ENCODE results near the gene RTP3. TPM values are rescaled to one million over a fixed set of nuclear protein-coding genes. Genes with fewer than 3 reads are reported as not detected.
"Not testable (repeated sequence)": the region's sequence is repeated elsewhere in the genome, so short reads cannot be mapped to it uniquely, and the experiment has no call there.

Gene RTP3
- total RNA-seq, 2 experiments from 2014 or later, result not detected

GRCh38 chr3:46508850-46509591 is 11.2 kb downstream of the RTP3 start:
- no peak overlapping the region for H3K27ac Mint-ChIP-seq
- ATAC-seq (no peak), DNase-seq (no peak)
- H3K27me3 Mint-ChIP-seq (ENCODE audit: low read depth), result peaks cover 22% of the 10 kb centered on the region
- ChIA-PET POLR2A (no interaction called here), CTCF (interaction anchor here (1.2 to 1.7 kb wide), 3 partner anchors 12 to 49 kb away, joined by 3 to 21 read pairs (median 8); no protein-coding TSS in a partner anchor)
- peaks cover 8% of the 10 kb centered on the region for H3K9me3 Mint-ChIP-seq (ENCODE audit: insufficient read depth)
- H3K4me1 Mint-ChIP-seq (ENCODE audit: low read depth), result peaks cover 8% of the 10 kb centered on the region
- H3K36me3 Mint-ChIP-seq (ENCODE audit: low read depth), result no peaks in the 10 kb centered on the region
- no peak overlapping the region for H3K4me3 Mint-ChIP-seq

DNA sequence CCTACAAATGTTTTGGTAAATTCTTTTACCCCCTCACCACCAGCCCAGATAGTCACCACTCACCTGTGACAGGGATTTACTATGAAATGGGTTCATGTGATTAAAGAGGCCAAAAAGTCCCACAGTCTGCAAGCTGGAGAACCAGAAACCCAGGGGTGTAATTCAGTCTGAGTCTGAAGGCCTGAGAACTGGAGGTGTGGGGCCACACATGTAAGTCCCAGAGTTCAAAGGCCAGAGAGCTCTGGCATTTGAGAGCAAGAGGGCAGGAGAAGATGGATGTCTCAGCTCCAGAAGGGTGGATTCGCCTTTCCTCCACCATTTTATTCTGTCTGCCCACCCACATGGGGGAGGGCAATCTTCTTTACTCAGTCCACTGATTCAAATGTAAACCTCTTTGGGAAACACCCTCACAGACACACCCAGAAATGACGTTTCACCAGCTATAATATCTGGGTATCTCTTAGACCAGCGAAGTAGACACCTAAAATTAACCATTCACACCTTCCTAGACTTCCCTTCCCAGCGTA is 11.9 kb downstream of the RTP3 start:
- CTCF ChIA-PET, result interaction anchor here (0.7 to 1.7 kb wide), 4 partner anchors 13 to 49 kb away, joined by 3 to 21 read pairs (median 6); no protein-coding TSS in a partner anchor
- DNase-seq, result no peak
- H3K27me3 Mint-ChIP-seq (ENCODE audit: low read depth), result peaks cover 26% of the 10 kb centered on the region
- peaks cover 6% of the 10 kb centered on the region for H3K9me3 Mint-ChIP-seq (ENCODE audit: insufficient read depth)
- no peak overlapping the region for H3K27ac Mint-ChIP-seq
- peaks cover 7% of the 10 kb centered on the region for H3K4me1 Mint-ChIP-seq (ENCODE audit: low read depth)
- H3K4me3 Mint-ChIP-seq, result no peak overlapping the region
- POLR2A ChIA-PET, result no interaction called here
- ATAC-seq, result no peak
- no peaks in the 10 kb centered on the region for H3K36me3 Mint-ChIP-seq (ENCODE audit: low read depth)

GRCh38 chr3:46512191-46512749 is 14.5 kb downstream of the RTP3 start:
- ATAC-seq (no peak), DNase-seq (no peak)
- H3K27ac Mint-ChIP-seq, result no peak overlapping the region
- H3K4me1 Mint-ChIP-seq (ENCODE audit: low read depth), result peaks cover 2% of the 10 kb centered on the region
- H3K4me3 Mint-ChIP-seq, result no peak overlapping the region
- H3K9me3 Mint-ChIP-seq (ENCODE audit: insufficient read depth), result no peaks in the 10 kb centered on the region
- no peaks in the 10 kb centered on the region for H3K36me3 Mint-ChIP-seq (ENCODE audit: low read depth)
- ChIA-PET CTCF (interaction anchor here (2.6 kb wide), 1 partner anchor 10 kb away, joined by 8 read pairs; no protein-coding TSS in a partner anchor), POLR2A (no interaction called here)
- peaks cover 21% of the 10 kb centered on the region for H3K27me3 Mint-ChIP-seq (ENCODE audit: low read depth)

DNA sequence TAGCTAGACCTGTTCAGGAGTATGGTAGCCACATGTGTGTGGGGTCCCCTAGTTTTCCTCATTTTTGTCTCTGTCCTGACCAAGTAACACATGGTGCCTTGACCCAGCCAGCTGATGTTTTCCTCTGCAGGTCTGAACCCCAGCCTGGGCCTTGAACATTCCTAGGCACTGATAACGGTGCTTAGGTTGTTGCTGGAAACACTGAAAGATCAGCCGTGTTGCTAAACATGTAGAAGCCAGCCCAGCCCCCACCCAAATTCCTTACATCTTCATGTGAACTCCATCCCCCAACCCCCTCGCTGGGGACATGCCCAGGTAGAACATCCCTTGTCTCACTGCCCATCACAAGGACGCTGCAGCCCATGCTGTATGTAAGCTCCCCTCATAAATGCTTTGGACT is 18.7 kb downstream of the RTP3 start:
- ATAC-seq (no peak), DNase-seq (no peak)
- Mint-ChIP-seq H3K4me3 (no peak overlapping the region), H3K27me3 (ENCODE audit: low read depth) (peaks cover 14% of the 10 kb centered on the region), H3K4me1 (ENCODE audit: low read depth) (peaks cover 2% of the 10 kb centered on the region), H3K36me3 (ENCODE audit: low read depth) (no peaks in the 10 kb centered on the region), H3K9me3 (ENCODE audit: insufficient read depth) (no peaks in the 10 kb centered on the region), H3K27ac (no peak overlapping the region)
- ChIA-PET POLR2A (no interaction called here), CTCF (interaction anchor here (0.6 to 1.3 kb wide), 2 partner anchors 27 to 271 kb away, joined by 3 read pairs; no protein-coding TSS in a partner anchor)

- H3K36me3 Mint-ChIP-seq (ENCODE audit: low read depth), result no peaks in the 10 kb centered on the region
These were observed 19.4 kb downstream of the RTP3 start for GRCh38 chr3:46517016-46517783.

GRCh38 chr3:46517784-46518181 is 20.0 kb downstream of the RTP3 start:
- POLR2A ChIA-PET, result no interaction called here
- H3K36me3 Mint-ChIP-seq (ENCODE audit: low read depth), result no peaks in the 10 kb centered on the region
- peaks cover 2% of the 10 kb centered on the region for H3K4me1 Mint-ChIP-seq (ENCODE audit: low read depth)
- H3K27ac Mint-ChIP-seq, result no peak overlapping the region
- no peak for ATAC-seq
- DNase-seq, result no peak
- H3K27me3 Mint-ChIP-seq (ENCODE audit: low read depth), result peaks cover 10% of the 10 kb centered on the region
- no peak overlapping the region for H3K4me3 Mint-ChIP-seq
- CTCF ChIA-PET, result interaction anchor here (1.3 kb wide), 1 partner anchor 28 kb away, joined by 3 read pairs; no protein-coding TSS in a partner anchor
- H3K9me3 Mint-ChIP-seq (ENCODE audit: insufficient read depth), result no peaks in the 10 kb centered on the region

More at GRCh38 chr3:46517016-46517783, 19.4 kb downstream of the RTP3 start:
- ChIA-PET CTCF (interaction anchor here (1.3 kb wide), 1 partner anchor 28 kb away, joined by 3 read pairs; no protein-coding TSS in a partner anchor), POLR2A (no interaction called here)
- DNase-seq, result no peak
- Mint-ChIP-seq H3K4me1 (ENCODE audit: low read depth) (peaks cover 2% of the 10 kb centered on the region), H3K27me3 (ENCODE audit: low read depth) (peaks cover 14% of the 10 kb centered on the region), H3K9me3 (ENCODE audit: insufficient read depth) (no peaks in the 10 kb centered on the region), H3K4me3 (no peak overlapping the region), H3K27ac (no peak overlapping the region)
- ATAC-seq, result no peak

- Mint-ChIP-seq H3K27me3 (ENCODE audit: low read depth) (peaks cover 12% of the 10 kb centered on the region), H3K4me1 (ENCODE audit: low read depth) (peaks cover 2% of the 10 kb centered on the region), H3K27ac (no peak overlapping the region), H3K9me3 (ENCODE audit: insufficient read depth) (no peaks in the 10 kb centered on the region), H3K4me3 (no peak overlapping the region), H3K36me3 (ENCODE audit: low read depth) (no peaks in the 10 kb centered on the region)
- POLR2A ChIA-PET, result no interaction called here
- CTCF ChIA-PET, result interaction anchor here (1.4 to 1.8 kb wide), 2 partner anchors 31 to 110 kb away, joined by 3 to 14 read pairs; no protein-coding TSS in a partner anchor
- no peak for DNase-seq
- no peak for ATAC-seq
These were observed 22.2 kb downstream of the RTP3 start for GRCh38 chr3:46519952-46520351.

DNA sequence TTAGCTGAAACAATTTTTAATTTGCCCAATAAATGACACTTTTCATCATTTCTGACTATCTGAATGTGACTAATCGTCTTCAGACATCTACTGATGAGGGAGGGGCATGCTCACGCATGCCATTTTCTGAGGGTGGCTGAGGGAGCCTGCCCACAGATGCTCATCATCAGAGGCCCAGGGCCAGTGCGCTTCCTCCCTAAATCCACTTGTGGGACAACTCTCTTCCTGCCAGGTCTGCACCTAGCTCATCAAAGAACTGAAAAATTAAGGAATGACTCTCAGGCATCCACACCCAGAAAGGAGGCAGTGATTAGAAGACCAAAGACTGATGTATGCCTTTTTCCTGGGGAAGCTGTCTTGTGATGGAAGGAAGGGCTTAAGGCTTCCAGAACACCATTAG is 22.8 kb downstream of the RTP3 start:
- peaks cover 12% of the 10 kb centered on the region for H3K27me3 Mint-ChIP-seq (ENCODE audit: low read depth)
- CTCF ChIA-PET, result interaction anchor here (1.4 kb wide), 1 partner anchor 110 kb away, joined by 3 read pairs; no protein-coding TSS in a partner anchor
- peaks cover 2% of the 10 kb centered on the region for H3K4me1 Mint-ChIP-seq (ENCODE audit: low read depth)
- no peak overlapping the region for H3K4me3 Mint-ChIP-seq
- H3K36me3 Mint-ChIP-seq (ENCODE audit: low read depth), result no peaks in the 10 kb centered on the region
- H3K27ac Mint-ChIP-seq, result no peak overlapping the region
- H3K9me3 Mint-ChIP-seq (ENCODE audit: insufficient read depth), result no peaks in the 10 kb centered on the region
- DNase-seq (no peak), ATAC-seq (no peak)
- POLR2A ChIA-PET, result no interaction called here

- CTCF ChIA-PET, result no interaction called here
- no peak for ATAC-seq
- peaks cover 12% of the 10 kb centered on the region for H3K27me3 Mint-ChIP-seq (ENCODE audit: low read depth)
- peaks cover 2% of the 10 kb centered on the region for H3K4me1 Mint-ChIP-seq (ENCODE audit: low read depth)
- H3K9me3 Mint-ChIP-seq (ENCODE audit: insufficient read depth), result no peaks in the 10 kb centered on the region
- H3K36me3 Mint-ChIP-seq (ENCODE audit: low read depth), result no peaks in the 10 kb centered on the region
- POLR2A ChIA-PET, result no interaction called here
- no peak overlapping the region for H3K4me3 Mint-ChIP-seq
- DNase-seq, result no peak
- H3K27ac Mint-ChIP-seq, result no peak overlapping the region
These were observed 23.3 kb downstream of the RTP3 start for GRCh38 chr3:46521096-46521495.

DNA sequence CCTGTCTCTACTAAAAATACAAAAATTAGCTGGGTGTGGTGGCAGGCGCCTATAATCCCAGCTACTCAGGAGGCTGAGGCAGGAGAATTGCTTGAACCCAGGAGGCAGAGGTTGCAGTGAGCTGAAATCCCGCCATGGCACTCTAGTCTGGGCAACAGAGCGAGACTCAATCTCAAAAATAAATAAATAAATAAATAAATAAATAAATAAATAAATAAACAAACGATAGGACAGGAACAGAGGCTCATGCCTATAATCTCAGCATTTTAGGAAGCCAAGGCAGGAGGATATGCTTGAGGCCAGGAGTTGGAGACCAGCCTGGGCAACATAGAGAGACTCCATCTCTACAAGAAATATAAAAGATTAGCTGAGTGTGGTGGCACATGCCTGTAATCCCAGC is 24.4 kb downstream of the RTP3 start:
- H3K4me1 Mint-ChIP-seq (ENCODE audit: low read depth); H3K4me3 Mint-ChIP-seq; ATAC-seq; H3K36me3 Mint-ChIP-seq (ENCODE audit: low read depth); DNase-seq; H3K9me3 Mint-ChIP-seq (ENCODE audit: insufficient read depth); H3K27ac Mint-ChIP-seq: not testable (repeated sequence)
- ChIA-PET CTCF (interaction anchor here (0.7 to 1.4 kb wide), 2 partner anchors 33 to 189 kb away, joined by 3 to 7 read pairs; no protein-coding TSS in a partner anchor), POLR2A (interaction anchor here (0.8 kb wide), 1 partner anchor 17 kb away, joined by 3 read pairs; no protein-coding TSS in a partner anchor)
- peaks cover 12% of the 10 kb centered on the region for H3K27me3 Mint-ChIP-seq (ENCODE audit: low read depth)

GRCh38 chr3:46523556-46523955 is 25.8 kb downstream of the RTP3 start:
- peaks cover 12% of the 10 kb centered on the region for H3K27me3 Mint-ChIP-seq (ENCODE audit: low read depth)
- no peak overlapping the region for H3K4me3 Mint-ChIP-seq

More at GRCh38 chr3:46523556-46523955, 25.8 kb downstream of the RTP3 start:
- H3K4me1 Mint-ChIP-seq (ENCODE audit: low read depth), result no peaks in the 10 kb centered on the region
- no peak overlapping the region for H3K27ac Mint-ChIP-seq
- no peak for DNase-seq
- no peaks in the 10 kb centered on the region for H3K36me3 Mint-ChIP-seq (ENCODE audit: low read depth)
- no peak for ATAC-seq
- CTCF ChIA-PET, result no interaction called here
- POLR2A ChIA-PET, result no interaction called here
- no peaks in the 10 kb centered on the region for H3K9me3 Mint-ChIP-seq (ENCODE audit: insufficient read depth)
